Uterus (tissue), 4 donors: ENCODE data around the gene AKR1C8. TPM values are rescaled to one million over a fixed set of nuclear protein-coding genes. Genes with fewer than 3 reads are reported as not detected.
"Not testable (repeated sequence)": the region's sequence is repeated elsewhere in the genome, so short reads cannot be mapped to it uniquely, and the experiment has no call there.

ENCODE experiments used
- DNase-seq, 2 donors: peaks; one replicate each; pipeline ENCODE4 v3.0.0-alpha.2; 2019 to 2020
- H3K27ac ChIP-seq, 2 donors: fragments of 200-600 bp; sonication (generic); 1 replicate in 1 of 2; 2 replicates in 1 of 2; pipeline ENCODE4 v1.5.1; 2016 to 2018
- H3K27me3 ChIP-seq, 2 donors: fragments of 200-600 bp; sonication (generic); one replicate each; pipeline ENCODE4 v1.5.1; 2018 to 2019; ENCODE audit warnings: control low read depth in 1 of 2
- H3K36me3 ChIP-seq, 2 donors: fragments of 200-600 bp; sonication (generic); one replicate each; pipeline ENCODE4 v1.5.1; 2019; ENCODE audit warnings: control low read depth in 1 of 2
- H3K4me1 ChIP-seq, 2 donors: fragments of 200-600 bp; sonication (generic); one replicate each; pipeline ENCODE4 v1.5.1; 2018 to 2019; ENCODE audit warnings: control low read depth in 1 of 2
- H3K4me3 ChIP-seq, 2 donors: fragments of 200-600 bp; sonication (generic); 1 replicate in 1 of 2; 2 replicates in 1 of 2; pipeline ENCODE4 v1.5.1; 2018 to 2019; ENCODE audit warnings: mild to moderate bottlenecking in 1 of 2
- H3K9me3 ChIP-seq, 2 donors: fragments of 200-600 bp; sonication (generic); one replicate each; pipeline ENCODE4 v1.5.1; 2019; ENCODE audit warnings: control low read depth in 1 of 2
- CTCF ChIP-seq, 4 experiments: fragments of 200-600 bp in 2 of 4; fragments of 450-650 bp in 2 of 4; sonication (generic) in 2 of 4; IDR thresholded peaks; one replicate each; pipeline ENCODE4 v1.5.1; 2016 to 2019; ENCODE audit warnings: antibody characterized with exemption in 4 of 4, mild to moderate bottlenecking in 2 of 4, moderate library complexity in 1 of 4
- POLR2A ChIP-seq, 2 donors: fragments of 450-650 bp; IDR thresholded peaks; one replicate each; pipeline ENCODE4 v1.6.1; 2016; ENCODE audit warnings: antibody characterized with exemption in 2 of 2, mild to moderate bottlenecking in 1 of 2, moderate library complexity in 1 of 2
- intact Hi-C: fragments of 100-400 bp; cut with DNase I; formaldehyde crosslinking; loops from one replicate; pipeline ENCODE4 v1.15.1; 2023; ENCODE audit warnings: low total_unique reads
- total RNA-seq, 4 donors: library from RNA; depleted of rRNA in 3 of 4; stranded (reverse); fragments of >200 nt in 3 of 4; gene quantifications; one replicate each; pipeline versions ENCODE4 v1.1.0 to v1.2.4, GENCODE V29; 2014 to 2023
- donor health status: DM: yes; HTN: yes; CAD: no.

Gene AKR1C8
- total RNA-seq, 4 donors from 2014 or later = not detected

GRCh38 chr10:5143137-5143536 is 41.8 kb downstream of the AKR1C8 start:
- TF ChIP-seq CTCF (IDR thresholded peaks at IDR 0.05) (no peak), POLR2A (IDR thresholded peaks at IDR 0.05) (no peak)
- no peaks in the 10 kb centered on the region for H3K9me3 ChIP-seq
- H3K4me3 ChIP-seq = no peak overlapping the region
- no peaks in the 10 kb centered on the region for H3K36me3 ChIP-seq
- H3K27ac ChIP-seq = no peak overlapping the region
- no peaks in the 10 kb centered on the region for H3K27me3 ChIP-seq
- no peak for DNase-seq
- intact Hi-C loops = no loop called here
- H3K4me1 ChIP-seq = no peaks in the 10 kb centered on the region

GRCh38 chr10:5142199-5142598 is 42.8 kb downstream of the AKR1C8 start:
- intact Hi-C loops = no loop called here

GRCh38 chr10:5137699-5138098 is 47.3 kb downstream of the AKR1C8 start:
- H3K27ac ChIP-seq, H3K9me3 ChIP-seq, DNase-seq, H3K27me3 ChIP-seq, intact Hi-C loops, H3K36me3 ChIP-seq, H3K4me3 ChIP-seq, H3K4me1 ChIP-seq: not testable (repeated sequence)

More at GRCh38 chr10:5142199-5142598, 42.8 kb downstream of the AKR1C8 start:
- Histone ChIP-seq H3K27ac (no peak overlapping the region), H3K27me3 (no peaks in the 10 kb centered on the region), H3K4me1 (no peaks in the 10 kb centered on the region), H3K9me3 (no peaks in the 10 kb centered on the region), H3K4me3 (no peak overlapping the region), H3K36me3 (no peaks in the 10 kb centered on the region)
- no peak for DNase-seq
- TF ChIP-seq CTCF (IDR thresholded peaks at IDR 0.05) (no peak), POLR2A (IDR thresholded peaks at IDR 0.05) (no peak)

GRCh38 chr10:5136468-5137087 is 48.4 kb downstream of the AKR1C8 start:
- Histone ChIP-seq H3K4me1 (no peaks in the 10 kb centered on the region), H3K9me3 (no peaks in the 10 kb centered on the region), H3K27me3 (no peaks in the 10 kb centered on the region), H3K36me3 (no peaks in the 10 kb centered on the region), H3K27ac (no peak overlapping the region), H3K4me3 (no peak overlapping the region)
- no peak for TF ChIP-seq CTCF (IDR thresholded peaks at IDR 0.05)
- no peak for TF ChIP-seq POLR2A (IDR thresholded peaks at IDR 0.05)
- no peak for DNase-seq
- intact Hi-C loops = no loop called here

- no peak for DNase-seq
- TF ChIP-seq CTCF (IDR thresholded peaks at IDR 0.05) (no peak), POLR2A (IDR thresholded peaks at IDR 0.05) (no peak)
- Histone ChIP-seq H3K27me3 (no peaks in the 10 kb centered on the region), H3K4me3 (no peak overlapping the region), H3K27ac (no peak overlapping the region), H3K9me3 (no peaks in the 10 kb centered on the region), H3K4me1 (no peaks in the 10 kb centered on the region), H3K36me3 (no peaks in the 10 kb centered on the region)
- intact Hi-C loops = no loop called here
These were observed 49.4 kb downstream of the AKR1C8 start for GRCh38 chr10:5135581-5135980.
